Measurements from ENCODE around the gene COQ2. TPM values are rescaled to one million over a fixed set of nuclear protein-coding genes. Genes with fewer than 3 reads are reported as not detected.
"Not testable (repeated sequence)": the region's sequence is repeated elsewhere in the genome, so short reads cannot be mapped to it uniquely, and the experiment has no call there.

COQ2 gene
- total and polyA plus RNA-seq, 9 donors, result 8.4 to 18.1 (median 9.5) TPM

DNA sequence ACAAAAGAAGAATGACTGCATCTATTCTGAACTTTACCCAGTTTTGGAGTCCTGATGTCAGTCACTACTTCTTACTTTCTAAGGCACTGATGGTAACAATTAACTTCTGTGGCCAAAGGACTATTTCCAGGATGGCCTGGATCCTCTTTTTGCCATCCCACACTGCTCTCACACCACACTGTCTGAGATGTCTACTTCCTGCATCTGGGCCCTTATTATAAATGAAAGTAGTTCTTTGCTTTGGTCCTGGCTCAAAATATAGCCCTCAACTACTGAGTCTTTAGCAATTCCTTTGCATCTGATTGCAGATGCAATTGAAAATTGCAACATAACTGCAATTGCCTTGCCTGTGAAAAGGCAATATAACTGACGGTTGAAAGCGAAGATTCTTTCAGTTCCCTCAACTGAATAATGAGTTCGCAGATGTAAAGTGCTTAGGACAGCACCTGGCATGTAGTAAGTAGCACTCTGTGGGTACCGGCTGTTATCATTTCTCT is 44.2 kb downstream of the COQ2 start:
- intact Hi-C loops (cut with DNase I), result no loop called here
- no peak for DNase-seq
- Histone ChIP-seq H3K9me3 (no peaks in the 10 kb centered on the region), H3K36me3 (no peaks in the 10 kb centered on the region), H3K4me3 (no peak overlapping the region), H3K4me1 (ENCODE audit: insufficient read depth) (no peaks in the 10 kb centered on the region), H3K27ac (no peak overlapping the region), H3K27me3 (no peaks in the 10 kb centered on the region)
- TF ChIP-seq, protein P1, sequence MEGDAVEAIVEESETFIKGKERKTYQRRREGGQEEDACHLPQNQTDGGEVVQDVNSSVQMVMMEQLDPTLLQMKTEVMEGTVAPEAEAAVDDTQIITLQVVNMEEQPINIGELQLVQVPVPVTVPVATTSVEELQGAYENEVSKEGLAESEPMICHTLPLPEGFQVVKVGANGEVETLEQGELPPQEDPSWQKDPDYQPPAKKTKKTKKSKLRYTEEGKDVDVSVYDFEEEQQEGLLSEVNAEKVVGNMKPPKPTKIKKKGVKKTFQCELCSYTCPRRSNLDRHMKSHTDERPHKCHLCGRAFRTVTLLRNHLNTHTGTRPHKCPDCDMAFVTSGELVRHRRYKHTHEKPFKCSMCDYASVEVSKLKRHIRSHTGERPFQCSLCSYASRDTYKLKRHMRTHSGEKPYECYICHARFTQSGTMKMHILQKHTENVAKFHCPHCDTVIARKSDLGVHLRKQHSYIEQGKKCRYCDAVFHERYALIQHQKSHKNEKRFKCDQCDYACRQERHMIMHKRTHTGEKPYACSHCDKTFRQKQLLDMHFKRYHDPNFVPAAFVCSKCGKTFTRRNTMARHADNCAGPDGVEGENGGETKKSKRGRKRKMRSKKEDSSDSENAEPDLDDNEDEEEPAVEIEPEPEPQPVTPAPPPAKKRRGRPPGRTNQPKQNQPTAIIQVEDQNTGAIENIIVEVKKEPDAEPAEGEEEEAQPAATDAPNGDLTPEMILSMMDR (IDR thresholded peaks at IDR 0.05), result no peak
- TF ChIP-seq EP300 (IDR thresholded peaks at IDR 0.05), result no peak
- no peak for TF ChIP-seq POLR2A (IDR thresholded peaks at IDR 0.05)
- WGBS, 3 donors, result 93 to 96% (median 94%) methylated on average over 4 of the region's 4 CpGs

DNA sequence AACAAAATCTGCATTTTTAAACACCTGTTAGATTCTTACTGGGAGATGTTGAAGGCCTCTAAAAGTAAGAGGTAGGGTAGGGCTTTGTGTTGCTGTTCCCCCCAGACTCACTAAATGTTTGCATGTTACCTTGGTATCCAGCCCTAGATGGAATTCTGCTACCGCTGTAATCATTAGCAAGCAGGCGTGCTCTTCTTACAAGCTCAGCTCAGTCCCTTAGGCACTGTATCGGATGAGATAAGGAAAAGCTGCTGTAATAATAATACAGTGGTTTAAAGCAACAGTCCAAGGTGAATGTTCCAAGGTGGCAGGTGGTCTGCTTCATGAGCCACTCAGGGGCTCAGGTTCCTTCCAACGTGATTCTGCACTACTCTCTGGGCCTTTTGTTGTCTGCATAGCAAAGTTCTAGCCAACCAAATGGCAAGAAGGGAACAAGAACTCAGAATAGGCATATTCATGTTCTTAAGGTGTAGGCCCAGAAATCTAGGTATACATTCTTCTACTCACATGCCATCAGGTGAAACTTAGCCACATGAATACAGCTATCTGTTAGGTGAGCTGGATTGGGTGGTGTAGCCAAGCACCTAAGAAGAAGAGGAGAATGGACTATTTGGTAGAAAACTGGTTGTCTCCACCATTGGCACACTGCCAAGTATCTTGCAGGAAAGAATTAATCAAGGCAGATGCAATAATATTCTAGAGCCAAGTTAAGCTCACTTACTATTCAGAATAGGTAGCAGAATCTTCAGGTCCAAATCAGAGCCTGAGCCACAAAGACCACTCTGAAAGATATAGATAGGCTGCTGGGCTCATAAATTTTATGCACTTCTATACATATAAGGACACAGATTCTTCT is 46.0 kb downstream of the COQ2 start:
- no peak for DNase-seq
- no peaks in the 10 kb centered on the region for H3K9me3 ChIP-seq
- no peaks in the 10 kb centered on the region for H3K36me3 ChIP-seq
- intact Hi-C loops (cut with DNase I), result no loop called here
- no peaks in the 10 kb centered on the region for H3K27me3 ChIP-seq
- 86 to 92% (median 88%) methylated on average over 4 of the region's 4 CpGs for WGBS, 3 donors
- H3K27ac ChIP-seq, result no peak overlapping the region
- TF ChIP-seq, protein P1 (IDR thresholded peaks at IDR 0.05), result no peak
- TF ChIP-seq EP300 (IDR thresholded peaks at IDR 0.05) (no peak), POLR2A (IDR thresholded peaks at IDR 0.05) (no peak)
- H3K4me1 ChIP-seq (ENCODE audit: insufficient read depth), result no peaks in the 10 kb centered on the region
- no peak overlapping the region for H3K4me3 ChIP-seq

DNA sequence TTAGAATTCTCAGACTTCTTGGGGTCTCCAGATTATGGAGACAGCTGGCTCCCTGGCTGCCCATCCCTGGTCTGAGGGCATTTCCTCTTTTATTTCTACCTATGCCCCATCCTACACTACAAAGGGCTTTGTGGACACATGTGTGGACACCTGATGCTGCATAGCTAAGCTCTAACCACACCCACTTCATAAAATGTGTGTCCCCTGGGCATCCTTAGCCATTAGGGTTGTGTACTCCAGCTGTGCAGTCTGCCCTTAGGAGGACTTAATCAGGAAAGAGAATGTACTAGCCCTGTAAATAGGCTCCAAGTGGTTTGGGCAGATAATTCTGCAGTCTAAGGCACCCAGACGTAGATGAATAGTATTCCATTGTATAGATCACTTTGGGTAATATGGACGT is 47.0 kb downstream of the COQ2 start:
- H3K4me3 ChIP-seq, result no peak overlapping the region
- no peaks in the 10 kb centered on the region for H3K9me3 ChIP-seq
- H3K27me3 ChIP-seq, result no peaks in the 10 kb centered on the region
- no peak for DNase-seq
- WGBS, 3 donors, result 90% methylated on average over 2 of the region's 2 CpGs
- no peaks in the 10 kb centered on the region for H3K4me1 ChIP-seq (ENCODE audit: insufficient read depth)
- no peak overlapping the region for H3K27ac ChIP-seq
- no peak for TF ChIP-seq EP300 (IDR thresholded peaks at IDR 0.05)
- no peak for TF ChIP-seq POLR2A (IDR thresholded peaks at IDR 0.05)
- TF ChIP-seq, protein P1 (IDR thresholded peaks at IDR 0.05), result no peak
- no peaks in the 10 kb centered on the region for H3K36me3 ChIP-seq
- intact Hi-C loops (cut with DNase I), result no loop called here

DNA sequence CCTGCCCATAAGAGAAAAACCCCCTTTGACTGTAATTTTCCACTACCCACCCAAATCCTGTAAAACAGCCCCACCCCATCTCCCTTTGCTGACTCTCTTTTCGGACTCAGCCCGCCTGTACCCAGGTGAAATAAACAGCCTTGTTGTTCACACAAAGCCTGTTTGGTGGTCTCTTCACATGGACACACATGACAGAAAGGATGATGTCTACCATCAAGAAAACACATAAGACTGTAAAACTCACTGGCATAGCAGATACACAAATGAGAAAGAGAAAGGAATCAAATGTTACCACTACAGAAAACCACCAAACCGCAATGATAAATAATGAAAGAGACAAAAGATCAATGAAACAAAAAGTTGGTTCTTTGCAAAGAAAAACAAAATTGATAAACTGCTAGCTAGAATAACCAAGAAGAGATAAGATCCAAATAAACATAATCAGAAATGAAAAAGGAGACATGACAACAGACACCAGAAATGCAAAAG is 48.9 kb downstream of the COQ2 start:
- H3K27me3 ChIP-seq; intact Hi-C loops (cut with DNase I); H3K36me3 ChIP-seq; H3K4me1 ChIP-seq (ENCODE audit: insufficient read depth); DNase-seq; H3K4me3 ChIP-seq; H3K9me3 ChIP-seq; H3K27ac ChIP-seq: not testable (repeated sequence)
- 92 to 94% (median 92%) methylated on average over 3 of the region's 3 CpGs for WGBS, 3 donors

Measured in ovary (tissue), 9 donors.